HL-60 (cell line): ENCODE measurements around the gene SDC1.

Experiments
- DNase-seq, 2 experiments: peaks; one replicate each; pipeline ENCODE4 v3.0.0-alpha.2; 2010 to 2020; ENCODE audit warnings: low read depth in 1 of 2, low spot score in 1 of 2
- H3K27ac ChIP-seq: fragments of 250-450 bp; sonication (Bioruptor Pico); replicated peaks from 2 replicates; pipeline ENCODE4 v1.5.1; 2020; ENCODE audit warnings: mild to moderate bottlenecking, moderate library complexity
- H3K27me3 ChIP-seq: fragments of 250-450 bp; sonication (Bioruptor Pico); 2 replicates; pipeline ENCODE4 v1.5.1; 2021; ENCODE audit warnings: mild to moderate bottlenecking, moderate library complexity; ENCODE audit not compliant: insufficient read depth, poor library complexity, severe bottlenecking
- H3K4me3 ChIP-seq: replicated peaks from 2 replicates; pipeline ENCODE4 v1.5.1; 2011; ENCODE audit warnings: mild to moderate bottlenecking, control low read depth, low read length; ENCODE audit not compliant: insufficient read depth
- CTCF ChIP-seq: IDR thresholded peaks from one replicate; pipeline ENCODE4 v1.5.1; 2011; ENCODE audit warnings: low read length, control low read depth, inconsistent platforms; ENCODE audit not compliant: insufficient read depth
- GABPA ChIP-seq: IDR thresholded peaks from 2 replicates; pipeline ENCODE4 v1.6.1; 2012; ENCODE audit warnings: low read depth
- POLR2AphosphoS5 ChIP-seq: IDR thresholded peaks from 2 replicates; pipeline ENCODE4 v1.6.1; 2012; ENCODE audit warnings: low read depth
- REST ChIP-seq: IDR thresholded peaks from 2 replicates; pipeline ENCODE4 v1.6.1; 2012; ENCODE audit warnings: low read depth; ENCODE audit not compliant: insufficient replicate concordance
- SPI1 ChIP-seq: IDR thresholded peaks from 2 replicates; pipeline ENCODE4 v1.6.1; 2012; ENCODE audit warnings: low read depth, mild to moderate bottlenecking, borderline replicate concordance

The SDC1 gene

GRCh38 chr2:20173496-20174402 is 51.2 kb downstream of the SDC1 start:
- no peak overlapping the region for H3K27ac ChIP-seq
- no peak overlapping the region for H3K4me3 ChIP-seq
- TF ChIP-seq REST (no peak), POLR2AphosphoS5 (no peak), GABPA (no peak), CTCF (no peak), SPI1 (no peak)
- H3K27me3 ChIP-seq, result no peaks in the 10 kb centered on the region
- DNase-seq, result no peak

GRCh38 chr2:20173064-20173463 is 51.9 kb downstream of the SDC1 start:
- H3K27me3 ChIP-seq, result no peaks in the 10 kb centered on the region
- H3K27ac ChIP-seq, result no peak overlapping the region
- DNase-seq, result no peak
- no peak overlapping the region for H3K4me3 ChIP-seq
- TF ChIP-seq REST, result no peak
- TF ChIP-seq GABPA, result no peak
- no peak for TF ChIP-seq POLR2AphosphoS5
- TF ChIP-seq CTCF, result no peak
- no peak for TF ChIP-seq SPI1

- H3K27ac ChIP-seq, result no peak overlapping the region
- no peak for TF ChIP-seq CTCF
- DNase-seq, result no peak
- H3K27me3 ChIP-seq, result no peaks in the 10 kb centered on the region
- no peak overlapping the region for H3K4me3 ChIP-seq
Observed at GRCh38 chr2:20172273-20173055, 52.5 kb downstream of the SDC1 start.
